Measurements from ENCODE around the gene UROC1.

DNA sequence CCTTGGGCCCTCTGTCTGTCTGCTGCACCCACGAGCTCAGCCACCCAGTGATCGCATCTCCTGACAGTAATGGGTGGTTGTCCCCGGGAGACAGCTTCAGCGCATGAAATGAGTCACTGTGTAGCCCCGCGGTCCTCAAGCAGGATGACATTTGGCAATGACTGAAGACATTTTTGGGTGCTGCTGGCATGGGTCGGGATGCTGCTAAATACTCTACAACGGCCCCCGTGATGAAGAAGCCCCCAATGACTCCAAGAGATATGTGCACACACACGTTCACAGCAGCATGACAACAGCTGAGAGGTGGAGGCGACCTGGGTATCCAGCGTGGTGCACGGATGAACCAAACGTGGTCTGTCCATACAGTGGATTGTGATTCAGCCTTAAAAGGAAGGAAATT is 24.5 kb downstream of the UROC1 start:
- TF ChIP-seq, protein P1, sequence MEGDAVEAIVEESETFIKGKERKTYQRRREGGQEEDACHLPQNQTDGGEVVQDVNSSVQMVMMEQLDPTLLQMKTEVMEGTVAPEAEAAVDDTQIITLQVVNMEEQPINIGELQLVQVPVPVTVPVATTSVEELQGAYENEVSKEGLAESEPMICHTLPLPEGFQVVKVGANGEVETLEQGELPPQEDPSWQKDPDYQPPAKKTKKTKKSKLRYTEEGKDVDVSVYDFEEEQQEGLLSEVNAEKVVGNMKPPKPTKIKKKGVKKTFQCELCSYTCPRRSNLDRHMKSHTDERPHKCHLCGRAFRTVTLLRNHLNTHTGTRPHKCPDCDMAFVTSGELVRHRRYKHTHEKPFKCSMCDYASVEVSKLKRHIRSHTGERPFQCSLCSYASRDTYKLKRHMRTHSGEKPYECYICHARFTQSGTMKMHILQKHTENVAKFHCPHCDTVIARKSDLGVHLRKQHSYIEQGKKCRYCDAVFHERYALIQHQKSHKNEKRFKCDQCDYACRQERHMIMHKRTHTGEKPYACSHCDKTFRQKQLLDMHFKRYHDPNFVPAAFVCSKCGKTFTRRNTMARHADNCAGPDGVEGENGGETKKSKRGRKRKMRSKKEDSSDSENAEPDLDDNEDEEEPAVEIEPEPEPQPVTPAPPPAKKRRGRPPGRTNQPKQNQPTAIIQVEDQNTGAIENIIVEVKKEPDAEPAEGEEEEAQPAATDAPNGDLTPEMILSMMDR (IDR thresholded peaks at IDR 0.05): no peak
- no peak for TF ChIP-seq POLR2A (IDR thresholded peaks at IDR 0.05)
